ENCODE results near the gene SEMA5A.

The SEMA5A gene

DNA sequence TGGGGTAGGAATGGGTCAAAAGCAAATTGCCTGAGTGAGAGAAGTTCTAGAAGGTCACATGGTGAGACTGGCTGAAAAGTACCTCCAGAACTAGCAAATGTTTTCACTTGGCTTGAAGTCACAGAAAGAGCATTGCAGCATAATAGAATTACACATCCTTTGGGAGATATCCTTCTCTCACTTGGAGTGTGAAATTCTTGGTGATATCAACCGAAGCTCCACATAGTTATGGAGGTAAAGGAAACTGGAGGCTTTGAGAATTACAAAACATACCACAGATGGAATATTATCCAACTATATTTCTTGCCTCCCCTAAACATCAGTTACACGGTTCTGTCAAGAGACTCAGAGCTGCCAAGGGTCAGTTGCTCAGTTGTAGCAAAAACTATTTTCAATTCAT is 182.4 kb downstream of the SEMA5A start:
- no peak overlapping the region for H3K23ac ChIP-seq (ENCODE audit: low read length)
- H2BK5ac ChIP-seq (ENCODE audit: low read length): no peak overlapping the region
- no peak overlapping the region for H4K5ac ChIP-seq (ENCODE audit: low read length)
- no peak overlapping the region for H3K18ac ChIP-seq (ENCODE audit: low read length)
- H3K4me1 ChIP-seq (ENCODE audit: control insufficient read depth, low read depth, low read length): peaks cover 7% of the 10 kb centered on the region
- H3K4me3 ChIP-seq (ENCODE audit: low read length): no peak overlapping the region
- H2BK15ac ChIP-seq (replicated peaks; ENCODE audit: low read depth): no peak overlapping the region
- H2BK120ac ChIP-seq (ENCODE audit: low read depth, low read length): no peak overlapping the region
- DNase-seq: peak; percentile 71
- H2AK5ac ChIP-seq (ENCODE audit: low read length): no peak overlapping the region
- H3K4me2 ChIP-seq (ENCODE audit: low read length): no peak overlapping the region
- WGBS (ENCODE audit: extremely low coverage, insufficient coverage, low lambda C conversion rate): no CpG with 5 or more reads among the region's 2 CpGs
- H3K9ac ChIP-seq (ENCODE audit: low read length): no peak overlapping the region
- no peak overlapping the region for H4K8ac ChIP-seq (ENCODE audit: low read depth, low read length)
- H3K36me3 ChIP-seq (ENCODE audit: control insufficient read depth, insufficient read depth, low read length): no peaks in the 10 kb centered on the region
- H3K4ac ChIP-seq (ENCODE audit: low read depth, low read length): no peak overlapping the region
- no peaks in the 10 kb centered on the region for H3K79me2 ChIP-seq (ENCODE audit: control insufficient read depth, insufficient read depth, low read length)
- no peak overlapping the region for H3K27ac ChIP-seq (ENCODE audit: low read depth, low read length)
- H3K56ac ChIP-seq (ENCODE audit: low read length): no peak overlapping the region
- no peaks in the 10 kb centered on the region for H3K27me3 ChIP-seq (ENCODE audit: insufficient read depth, low read length, poor library complexity)
- no peaks in the 10 kb centered on the region for H3K79me1 ChIP-seq (ENCODE audit: low read length)

GRCh38 chr5:9363026-9363425 is 182.8 kb downstream of the SEMA5A start:
- no CpG with 5 or more reads among the region's 2 CpGs for WGBS (ENCODE audit: extremely low coverage, insufficient coverage, low lambda C conversion rate)
- H3K79me2 ChIP-seq (ENCODE audit: control insufficient read depth, insufficient read depth, low read length): no peaks in the 10 kb centered on the region
- no peak for DNase-seq

GRCh38 chr5:9362600-9362999 is 183.3 kb downstream of the SEMA5A start:
- Histone ChIP-seq H4K5ac (ENCODE audit: low read length) (no peak overlapping the region), H2AK5ac (ENCODE audit: low read length) (no peak overlapping the region), H2BK15ac (replicated peaks; ENCODE audit: low read depth) (no peak overlapping the region), H2BK120ac (ENCODE audit: low read depth, low read length) (no peak overlapping the region), H3K18ac (ENCODE audit: low read length) (no peak overlapping the region), H3K79me2 (ENCODE audit: control insufficient read depth, insufficient read depth, low read length) (no peaks in the 10 kb centered on the region), H4K8ac (ENCODE audit: low read depth, low read length) (no peak overlapping the region), H3K9ac (ENCODE audit: low read length) (no peak overlapping the region), H2BK5ac (ENCODE audit: low read length) (no peak overlapping the region), H3K79me1 (ENCODE audit: low read length) (no peaks in the 10 kb centered on the region), H3K27ac (ENCODE audit: low read depth, low read length) (no peak overlapping the region), H3K4ac (ENCODE audit: low read depth, low read length) (no peak overlapping the region), H3K4me1 (ENCODE audit: control insufficient read depth, low read depth, low read length) (peaks cover 7% of the 10 kb centered on the region), H3K36me3 (ENCODE audit: control insufficient read depth, insufficient read depth, low read length) (no peaks in the 10 kb centered on the region), H3K56ac (ENCODE audit: low read length) (no peak overlapping the region), H3K27me3 (ENCODE audit: insufficient read depth, low read length, poor library complexity) (no peaks in the 10 kb centered on the region), H3K4me2 (ENCODE audit: low read length) (no peak overlapping the region), H3K23ac (ENCODE audit: low read length) (no peak overlapping the region), H3K4me3 (ENCODE audit: low read length) (no peak overlapping the region)
- no peak for DNase-seq
- no CpG with 5 or more reads among the region's 3 CpGs for WGBS (ENCODE audit: extremely low coverage, insufficient coverage, low lambda C conversion rate)

More at GRCh38 chr5:9363026-9363425, 182.8 kb downstream of the SEMA5A start:
- Histone ChIP-seq H3K27ac (ENCODE audit: low read depth, low read length) (no peak overlapping the region), H3K4me3 (ENCODE audit: low read length) (no peak overlapping the region), H3K23ac (ENCODE audit: low read length) (no peak overlapping the region), H3K36me3 (ENCODE audit: control insufficient read depth, insufficient read depth, low read length) (no peaks in the 10 kb centered on the region), H3K9ac (ENCODE audit: low read length) (no peak overlapping the region), H4K8ac (ENCODE audit: low read depth, low read length) (no peak overlapping the region), H3K4me1 (ENCODE audit: control insufficient read depth, low read depth, low read length) (peaks cover 7% of the 10 kb centered on the region), H3K56ac (ENCODE audit: low read length) (no peak overlapping the region), H3K79me1 (ENCODE audit: low read length) (no peaks in the 10 kb centered on the region), H3K18ac (ENCODE audit: low read length) (no peak overlapping the region), H2BK15ac (replicated peaks; ENCODE audit: low read depth) (no peak overlapping the region), H3K27me3 (ENCODE audit: insufficient read depth, low read length, poor library complexity) (no peaks in the 10 kb centered on the region), H2BK120ac (ENCODE audit: low read depth, low read length) (no peak overlapping the region), H3K4me2 (ENCODE audit: low read length) (no peak overlapping the region), H2BK5ac (ENCODE audit: low read length) (no peak overlapping the region), H2AK5ac (ENCODE audit: low read length) (no peak overlapping the region), H4K5ac (ENCODE audit: low read length) (no peak overlapping the region), H3K4ac (ENCODE audit: low read depth, low read length) (no peak overlapping the region)

- Histone ChIP-seq H3K79me2 (ENCODE audit: control insufficient read depth, insufficient read depth, low read length) (no peaks in the 10 kb centered on the region), H2BK120ac (ENCODE audit: low read depth, low read length) (no peak overlapping the region), H3K27me3 (ENCODE audit: insufficient read depth, low read length, poor library complexity) (no peaks in the 10 kb centered on the region), H4K5ac (ENCODE audit: low read length) (no peak overlapping the region), H3K36me3 (ENCODE audit: control insufficient read depth, insufficient read depth, low read length) (no peaks in the 10 kb centered on the region), H4K8ac (ENCODE audit: low read depth, low read length) (no peak overlapping the region), H3K4me1 (ENCODE audit: control insufficient read depth, low read depth, low read length) (peaks cover 7% of the 10 kb centered on the region), H2BK15ac (replicated peaks; ENCODE audit: low read depth) (no peak overlapping the region), H3K27ac (ENCODE audit: low read depth, low read length) (no peak overlapping the region), H3K9ac (ENCODE audit: low read length) (no peak overlapping the region), H2AK5ac (ENCODE audit: low read length) (no peak overlapping the region), H3K4me3 (ENCODE audit: low read length) (no peak overlapping the region), H2BK5ac (ENCODE audit: low read length) (no peak overlapping the region), H3K18ac (ENCODE audit: low read length) (no peak overlapping the region), H3K23ac (ENCODE audit: low read length) (no peak overlapping the region), H3K4ac (ENCODE audit: low read depth, low read length) (no peak overlapping the region), H3K79me1 (ENCODE audit: low read length) (no peaks in the 10 kb centered on the region), H3K4me2 (ENCODE audit: low read length) (no peak overlapping the region), H3K56ac (ENCODE audit: low read length) (no peak overlapping the region)
- peak; percentile 90 for DNase-seq
- no CpG with 5 or more reads among the region's 8 CpGs for WGBS (ENCODE audit: extremely low coverage, insufficient coverage, low lambda C conversion rate)
Measured at GRCh38 chr5:9361835-9362234, 184.0 kb downstream of the SEMA5A start.

GRCh38 chr5:9358961-9359685 is 186.8 kb downstream of the SEMA5A start:
- Histone ChIP-seq H3K27me3 (ENCODE audit: insufficient read depth, low read length, poor library complexity) (no peaks in the 10 kb centered on the region), H4K8ac (ENCODE audit: low read depth, low read length) (no peak overlapping the region), H3K4me2 (ENCODE audit: low read length) (no peak overlapping the region), H4K5ac (ENCODE audit: low read length) (no peak overlapping the region), H3K79me2 (ENCODE audit: control insufficient read depth, insufficient read depth, low read length) (no peaks in the 10 kb centered on the region), H3K9ac (ENCODE audit: low read length) (no peak overlapping the region), H3K4ac (ENCODE audit: low read depth, low read length) (no peak overlapping the region), H3K36me3 (ENCODE audit: control insufficient read depth, insufficient read depth, low read length) (no peaks in the 10 kb centered on the region), H2BK15ac (replicated peaks; ENCODE audit: low read depth) (no peak overlapping the region), H3K56ac (ENCODE audit: low read length) (no peak overlapping the region), H2BK120ac (ENCODE audit: low read depth, low read length) (no peak overlapping the region), H3K4me3 (ENCODE audit: low read length) (no peak overlapping the region), H3K18ac (ENCODE audit: low read length) (no peak overlapping the region), H3K27ac (ENCODE audit: low read depth, low read length) (no peak overlapping the region), H3K4me1 (ENCODE audit: control insufficient read depth, low read depth, low read length) (peaks cover 4% of the 10 kb centered on the region), H2AK5ac (ENCODE audit: low read length) (no peak overlapping the region), H2BK5ac (ENCODE audit: low read length) (no peak overlapping the region), H3K23ac (ENCODE audit: low read length) (no peak overlapping the region), H3K79me1 (ENCODE audit: low read length) (no peaks in the 10 kb centered on the region)
- WGBS (ENCODE audit: extremely low coverage, insufficient coverage, low lambda C conversion rate): no CpG with 5 or more reads among the region's 2 CpGs
- DNase-seq: peak; percentile 32

GRCh38 chr5:9356351-9356825 is 189.5 kb downstream of the SEMA5A start:
- Histone ChIP-seq H2BK120ac (ENCODE audit: low read depth, low read length) (no peak overlapping the region), H3K4ac (ENCODE audit: low read depth, low read length) (no peak overlapping the region), H3K4me3 (ENCODE audit: low read length) (no peak overlapping the region), H4K8ac (ENCODE audit: low read depth, low read length) (no peak overlapping the region), H3K23ac (ENCODE audit: low read length) (no peak overlapping the region), H3K56ac (ENCODE audit: low read length) (no peak overlapping the region), H2BK5ac (ENCODE audit: low read length) (no peak overlapping the region), H3K79me2 (ENCODE audit: control insufficient read depth, insufficient read depth, low read length) (no peaks in the 10 kb centered on the region), H3K27me3 (ENCODE audit: insufficient read depth, low read length, poor library complexity) (no peaks in the 10 kb centered on the region), H2BK15ac (replicated peaks; ENCODE audit: low read depth) (no peak overlapping the region), H3K4me1 (ENCODE audit: control insufficient read depth, low read depth, low read length) (no peaks in the 10 kb centered on the region), H3K36me3 (ENCODE audit: control insufficient read depth, insufficient read depth, low read length) (no peaks in the 10 kb centered on the region), H2AK5ac (ENCODE audit: low read length) (no peak overlapping the region), H3K9ac (ENCODE audit: low read length) (no peak overlapping the region), H4K5ac (ENCODE audit: low read length) (no peak overlapping the region), H3K18ac (ENCODE audit: low read length) (no peak overlapping the region), H3K79me1 (ENCODE audit: low read length) (no peaks in the 10 kb centered on the region), H3K27ac (ENCODE audit: low read depth, low read length) (no peak overlapping the region), H3K4me2 (ENCODE audit: low read length) (no peak overlapping the region)
- DNase-seq: no peak
- no CpG with 5 or more reads among the region's 5 CpGs for WGBS (ENCODE audit: extremely low coverage, insufficient coverage, low lambda C conversion rate)
